CD14-positive monocyte (primary cell): ENCODE measurements around the gene SPIRE2. TPM values are rescaled to one million over a fixed set of nuclear protein-coding genes. Genes with fewer than 3 reads are reported as not detected.

ENCODE experiments used
- DNase-seq, 3 donors: peaks; one replicate each; pipeline ENCODE4 v3.0.0-alpha.2; 2011 to 2022
- H2AFZ ChIP-seq: 2 replicates; pipeline ENCODE4 v1.6.0; 2012; ENCODE audit warnings: mild to moderate bottlenecking, low read depth, low read length, inconsistent platforms; ENCODE audit not compliant: insufficient read depth, poor library complexity, severe bottlenecking
- H3K27ac ChIP-seq, 2 donors: 1 replicate in 1 of 2; 2 replicates in 1 of 2; pipeline ENCODE4 v1.5.1; 2012 to 2013; ENCODE audit warnings: low read length in 2 of 2, control low read depth in 1 of 2, inconsistent platforms in 1 of 2, low read depth in 1 of 2, mild to moderate bottlenecking in 1 of 2
- H3K27me3 ChIP-seq, 2 donors: one replicate each; pipeline versions ENCODE4 v1.6.0 to v1.6.1; 2011 to 2013; ENCODE audit warnings: low read length in 2 of 2; ENCODE audit not compliant: control insufficient read depth in 2 of 2, insufficient read depth in 2 of 2
- H3K36me3 ChIP-seq, 2 donors: replicated peaks in 1 of 2; 1 replicate in 1 of 2; 2 replicates in 1 of 2; pipeline versions ENCODE4 v1.5.1 to v1.6.1; 2012 to 2013; ENCODE audit warnings: low read length in 2 of 2, control low read depth in 1 of 2, inconsistent platforms in 1 of 2, mild to moderate bottlenecking in 1 of 2; ENCODE audit not compliant: insufficient read depth in 2 of 2, control insufficient read depth in 1 of 2
- H3K4me1 ChIP-seq, 2 donors: 1 replicate in 1 of 2; 2 replicates in 1 of 2; pipeline versions ENCODE4 v1.5.1 to v1.6.1; 2012 to 2013; ENCODE audit warnings: low read length in 2 of 2, control low read depth in 1 of 2, inconsistent platforms in 1 of 2, mild to moderate bottlenecking in 1 of 2, moderate library complexity in 1 of 2; ENCODE audit not compliant: insufficient read depth in 2 of 2, control insufficient read depth in 1 of 2
- H3K4me2 ChIP-seq: replicated peaks from 2 replicates; pipeline ENCODE3; 2012; ENCODE audit warnings: low read length, moderate library complexity, mild to moderate bottlenecking; ENCODE audit not compliant: poor library complexity, severe bottlenecking; ENCODE audit errors: extremely low read depth
- H3K4me3 ChIP-seq, 3 experiments: fragments of 200-600 bp in 1 of 3; sonication (generic) in 1 of 3; replicated peaks in 1 of 3; 1 replicate in 2 of 3; 2 replicates in 1 of 3; pipeline ENCODE4 v1.5.1; 2011 to 2013; ENCODE audit warnings: low read length in 3 of 3, mild to moderate bottlenecking in 3 of 3, control low read depth in 2 of 3, low read depth in 2 of 3, inconsistent platforms in 1 of 3, moderate library complexity in 1 of 3
- H3K79me2 ChIP-seq: 2 replicates; pipeline ENCODE4 v1.6.0; 2012; ENCODE audit warnings: mild to moderate bottlenecking, control low read depth, inconsistent platforms, low read length, moderate library complexity; ENCODE audit not compliant: insufficient read depth
- H3K9ac ChIP-seq: 2 replicates; pipeline ENCODE4 v1.6.0; 2017; ENCODE audit warnings: low read length, mild to moderate bottlenecking; ENCODE audit not compliant: insufficient read depth, poor library complexity, severe bottlenecking
- H3K9me3 ChIP-seq, 2 donors: replicated peaks in 1 of 2; 1 replicate in 1 of 2; 2 replicates in 1 of 2; pipeline versions ENCODE4 v1.5.1 to v1.6.1; 2012 to 2013; ENCODE audit warnings: low read length in 2 of 2, control low read depth in 1 of 2; ENCODE audit not compliant: control insufficient read depth in 1 of 2, insufficient read depth in 1 of 2
- H4K20me1 ChIP-seq: 2 replicates; pipeline ENCODE4 v1.6.0; 2012; ENCODE audit warnings: mild to moderate bottlenecking, low read length, control low read depth, moderate library complexity; ENCODE audit not compliant: insufficient read depth
- H3K27ac Mint-ChIP-seq, 7 donors: one replicate each; pipeline ENCODE4 v1.8.0; 2020; ENCODE audit warnings: mild to moderate bottlenecking in 7 of 7, mixed read lengths in 7 of 7, moderate library complexity in 6 of 7, inconsistent platforms in 2 of 7
- H3K27me3 Mint-ChIP-seq, 3 donors: one replicate each; pipeline ENCODE4 v1.8.0; 2021 to 2022; ENCODE audit warnings: low read depth in 3 of 3, mild to moderate bottlenecking in 3 of 3, mixed read lengths in 3 of 3, moderate library complexity in 3 of 3, inconsistent platforms in 1 of 3
- H3K36me3 Mint-ChIP-seq, 2 donors: one replicate each; pipeline ENCODE4 v1.8.0; 2020; ENCODE audit warnings: mixed read lengths in 2 of 2, inconsistent platforms in 1 of 2, mild to moderate bottlenecking in 1 of 2
- H3K4me1 Mint-ChIP-seq: one replicate; pipeline ENCODE4 v1.8.0; 2020; ENCODE audit warnings: mild to moderate bottlenecking, mixed read lengths
- H3K4me3 Mint-ChIP-seq, 2 donors: one replicate each; pipeline ENCODE4 v1.8.0; 2020; ENCODE audit warnings: mild to moderate bottlenecking in 2 of 2, mixed read lengths in 2 of 2, moderate library complexity in 1 of 2
- H3K9me3 Mint-ChIP-seq, 7 donors: one replicate each; pipeline ENCODE4 v1.8.0; 2020 to 2022; ENCODE audit warnings: mixed read lengths in 7 of 7, mild to moderate bottlenecking in 6 of 7, moderate library complexity in 6 of 7, inconsistent platforms in 2 of 7
- WGBS: methylation state at CpG from one replicate; pipeline ENCODE4 v1.1.5; 2013; ENCODE audit warnings: missing lambda C conversion rate; ENCODE audit not compliant: insufficient coverage; 5-methylcytosine and 5-hydroxymethylcytosine counted together
- intact Hi-C, 2 donors: fragments of 100-400 bp; cut with micrococcal nuclease; formaldehyde crosslinking; loops; one replicate each; pipeline versions ENCODE4 v1.15.0 to v1.15.1; 2023
- polyA plus RNA-seq, 3 donors: library from polyadenylated mRNA; depleted of rRNA in 1 of 3; unstranded in 2 of 3; stranded (reverse) in 1 of 3; fragments of 300-500 nt in 2 of 3; fragments of >200 nt in 1 of 3; fragmentation: Illumina TruSeq in 2 of 3; gene quantifications; 1 replicate in 2 of 3; 2 replicates in 1 of 3; pipeline ENCODE4 v1.2.3, GENCODE V29; 2012 to 2021
- TF ChIP-seq, protein P1 (sequence below): fragments of 200-600 bp; IDR thresholded peaks from one replicate; pipeline ENCODE4 v1.8.0; 2022; ENCODE audit warnings: antibody characterized with exemption, mild to moderate bottlenecking

Gene SPIRE2
- polyA plus RNA-seq, 3 donors = 0.09 to 1.2 TPM; not detected in 1

DNA sequence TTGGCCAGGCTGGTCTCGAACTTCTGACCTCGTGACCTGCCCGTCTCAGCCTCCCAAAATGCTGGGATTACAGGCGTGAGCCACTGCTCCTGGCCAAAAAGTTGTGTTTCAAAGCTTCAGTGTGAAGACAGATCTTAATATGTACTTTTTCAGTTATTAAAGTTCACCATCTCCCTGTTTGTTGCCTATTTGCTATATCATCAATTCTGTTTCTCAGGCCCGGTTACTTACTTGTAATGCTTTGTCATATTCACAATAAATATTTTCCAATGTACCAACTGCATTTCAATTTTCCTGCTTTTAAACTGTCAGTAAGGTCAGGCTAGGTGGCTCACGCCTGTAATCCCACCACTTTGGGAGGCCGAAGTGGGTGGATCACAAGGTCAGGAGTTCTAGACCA lies 34.3 kb upstream of the SPIRE2 start:
- Mint-ChIP-seq H3K4me3 (no peak overlapping the region), H3K27me3 (peaks cover 0 to 4% (median 0%) of the 10 kb centered on the region in 3 donors), H3K4me1 (peaks cover 2% of the 10 kb centered on the region), H3K27ac (peak overlapping the region in 1 of 7 donors; percentile 19), H3K36me3 (peaks cover 39 to 59% of the 10 kb centered on the region in 2 donors), H3K9me3 (peaks cover 0 to 2% (median 0%) of the 10 kb centered on the region in 7 donors)
- TF ChIP-seq, protein P1, sequence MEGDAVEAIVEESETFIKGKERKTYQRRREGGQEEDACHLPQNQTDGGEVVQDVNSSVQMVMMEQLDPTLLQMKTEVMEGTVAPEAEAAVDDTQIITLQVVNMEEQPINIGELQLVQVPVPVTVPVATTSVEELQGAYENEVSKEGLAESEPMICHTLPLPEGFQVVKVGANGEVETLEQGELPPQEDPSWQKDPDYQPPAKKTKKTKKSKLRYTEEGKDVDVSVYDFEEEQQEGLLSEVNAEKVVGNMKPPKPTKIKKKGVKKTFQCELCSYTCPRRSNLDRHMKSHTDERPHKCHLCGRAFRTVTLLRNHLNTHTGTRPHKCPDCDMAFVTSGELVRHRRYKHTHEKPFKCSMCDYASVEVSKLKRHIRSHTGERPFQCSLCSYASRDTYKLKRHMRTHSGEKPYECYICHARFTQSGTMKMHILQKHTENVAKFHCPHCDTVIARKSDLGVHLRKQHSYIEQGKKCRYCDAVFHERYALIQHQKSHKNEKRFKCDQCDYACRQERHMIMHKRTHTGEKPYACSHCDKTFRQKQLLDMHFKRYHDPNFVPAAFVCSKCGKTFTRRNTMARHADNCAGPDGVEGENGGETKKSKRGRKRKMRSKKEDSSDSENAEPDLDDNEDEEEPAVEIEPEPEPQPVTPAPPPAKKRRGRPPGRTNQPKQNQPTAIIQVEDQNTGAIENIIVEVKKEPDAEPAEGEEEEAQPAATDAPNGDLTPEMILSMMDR = no peak
- 95% methylated on average over 7 of the region's 7 CpGs for WGBS
- Histone ChIP-seq H3K9me3 (no peaks in the 10 kb centered on the region), H3K27ac (no peak overlapping the region), H3K4me1 (no peaks in the 10 kb centered on the region), H3K27me3 (no peaks in the 10 kb centered on the region), H3K36me3 (peaks cover 13 to 43% of the 10 kb centered on the region in 2 donors), H4K20me1 (no peaks in the 10 kb centered on the region), H2AFZ (no peak overlapping the region), H3K79me2 (no peaks in the 10 kb centered on the region), H3K4me2 (no peak overlapping the region), H3K9ac (no peak overlapping the region), H3K4me3 (no peak overlapping the region)
- DNase-seq = no peak
- intact Hi-C loops = loop anchor here (1.0 to 2.0 kb wide), 2 partner anchors 87 to 88 kb away; no protein-coding TSS in a partner anchor

DNA sequence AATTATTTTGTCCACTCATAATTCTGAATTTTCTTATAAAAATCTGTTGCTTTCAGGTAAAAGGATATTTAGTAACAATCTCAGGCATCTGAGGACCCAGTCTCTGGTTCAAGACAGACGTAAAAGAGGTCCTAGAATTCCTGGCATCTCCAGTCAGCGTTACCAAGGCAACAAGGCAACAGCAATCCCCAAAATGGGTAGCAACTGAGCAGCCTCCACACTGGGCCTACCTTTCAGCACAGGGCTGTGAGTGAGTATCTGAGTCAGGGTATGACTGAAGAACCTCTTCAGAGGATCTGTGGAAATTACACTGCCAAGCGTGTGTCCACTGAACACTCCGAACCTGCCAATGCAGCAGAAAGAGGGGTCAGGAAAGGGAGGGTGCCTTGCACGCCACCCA lies 32.6 kb upstream of the SPIRE2 start:
- no peak for DNase-seq
- Histone ChIP-seq H4K20me1 (no peaks in the 10 kb centered on the region), H3K36me3 (peaks cover 13 to 52% of the 10 kb centered on the region in 2 donors), H3K9me3 (no peaks in the 10 kb centered on the region), H2AFZ (no peak overlapping the region), H3K27me3 (no peaks in the 10 kb centered on the region), H3K27ac (no peak overlapping the region), H3K4me2 (no peak overlapping the region), H3K4me3 (no peak overlapping the region), H3K9ac (no peak overlapping the region), H3K4me1 (no peaks in the 10 kb centered on the region), H3K79me2 (no peaks in the 10 kb centered on the region)
- no CpG with 5 or more reads among the region's 5 CpGs for WGBS
- intact Hi-C loops = no loop called here
- Mint-ChIP-seq H3K27me3 (peaks cover 0 to 4% (median 0%) of the 10 kb centered on the region in 3 donors), H3K4me1 (peaks cover 2% of the 10 kb centered on the region), H3K9me3 (no peaks in the 10 kb centered on the region), H3K27ac (no peak overlapping the region), H3K4me3 (no peak overlapping the region), H3K36me3 (peaks cover 45 to 64% of the 10 kb centered on the region in 2 donors)
- TF ChIP-seq, protein P1 = no peak
